22Rv1 (cell line): Measurements from ENCODE around the gene MIB2.
"Not testable (repeated sequence)": the region's sequence is repeated elsewhere in the genome, so short reads cannot be mapped to it uniquely, and the experiment has no call there.

ENCODE experiments used
- ZFX ChIP-seq: fragments of 450-650 bp; IDR thresholded peaks from 2 replicates; pipeline ENCODE4 v1.6.1; 2017; ENCODE audit warnings: antibody characterized with exemption, borderline replicate concordance
- TF ChIP-seq, protein P1 (sequence below): fragments of 450-650 bp; IDR thresholded peaks from 2 replicates; pipeline ENCODE4 v1.5.1; 2017; ENCODE audit warnings: mild to moderate bottlenecking

DNA sequence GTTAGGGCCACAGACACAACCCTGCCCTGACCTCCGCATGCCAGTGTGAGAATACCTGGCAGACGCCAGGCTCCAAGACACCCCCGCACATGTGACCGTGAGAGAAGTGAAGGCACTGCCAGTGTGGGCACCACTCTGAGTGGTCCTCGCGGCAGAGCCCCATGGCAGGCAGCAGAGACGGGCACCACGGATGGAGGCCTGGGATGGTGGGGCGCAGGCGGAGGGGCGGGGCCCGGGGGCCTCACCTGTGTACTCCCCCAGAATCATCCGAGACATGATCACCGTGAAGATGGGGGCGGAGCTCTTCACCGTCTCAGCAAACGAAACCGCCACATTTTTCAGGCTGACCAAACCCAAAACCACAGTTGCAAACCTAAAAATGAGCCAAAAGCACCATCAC lies 59.9 kb downstream of the MIB2 start:
- TF ChIP-seq, protein P1, sequence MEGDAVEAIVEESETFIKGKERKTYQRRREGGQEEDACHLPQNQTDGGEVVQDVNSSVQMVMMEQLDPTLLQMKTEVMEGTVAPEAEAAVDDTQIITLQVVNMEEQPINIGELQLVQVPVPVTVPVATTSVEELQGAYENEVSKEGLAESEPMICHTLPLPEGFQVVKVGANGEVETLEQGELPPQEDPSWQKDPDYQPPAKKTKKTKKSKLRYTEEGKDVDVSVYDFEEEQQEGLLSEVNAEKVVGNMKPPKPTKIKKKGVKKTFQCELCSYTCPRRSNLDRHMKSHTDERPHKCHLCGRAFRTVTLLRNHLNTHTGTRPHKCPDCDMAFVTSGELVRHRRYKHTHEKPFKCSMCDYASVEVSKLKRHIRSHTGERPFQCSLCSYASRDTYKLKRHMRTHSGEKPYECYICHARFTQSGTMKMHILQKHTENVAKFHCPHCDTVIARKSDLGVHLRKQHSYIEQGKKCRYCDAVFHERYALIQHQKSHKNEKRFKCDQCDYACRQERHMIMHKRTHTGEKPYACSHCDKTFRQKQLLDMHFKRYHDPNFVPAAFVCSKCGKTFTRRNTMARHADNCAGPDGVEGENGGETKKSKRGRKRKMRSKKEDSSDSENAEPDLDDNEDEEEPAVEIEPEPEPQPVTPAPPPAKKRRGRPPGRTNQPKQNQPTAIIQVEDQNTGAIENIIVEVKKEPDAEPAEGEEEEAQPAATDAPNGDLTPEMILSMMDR, result not testable (repeated sequence)
- not testable (repeated sequence) for TF ChIP-seq ZFX
